Epithelial cell of esophagus (primary cell): Measurements from ENCODE around the gene ZFPM1.

Source experiments
- DNase-seq: peaks from one replicate; pipeline ENCODE4 v3.0.0; 2010; ENCODE audit warnings: low read depth
- H3K4me3 ChIP-seq: 2 replicates; pipeline ENCODE4 v1.5.1; 2011; ENCODE audit warnings: mild to moderate bottlenecking, low read length, control low read depth
- CTCF ChIP-seq: IDR thresholded peaks from 2 replicates; pipeline ENCODE4 v1.5.1; 2011; ENCODE audit warnings: low read depth, mild to moderate bottlenecking, low read length, control low read depth, inconsistent platforms; ENCODE audit not compliant: insufficient read depth; ENCODE audit errors: missing control alignments

ZFPM1 gene

GRCh38 chr16:88578446-88579313 is 125.6 kb downstream of the ZFPM1 start:
- TF ChIP-seq CTCF = no peak
- no peak overlapping the region for H3K4me3 ChIP-seq
- DNase-seq = no peak

GRCh38 chr16:88580371-88580770 is 127.3 kb downstream of the ZFPM1 start:
- TF ChIP-seq CTCF = no peak
- no peak for DNase-seq
- no peak overlapping the region for H3K4me3 ChIP-seq

GRCh38 chr16:88581033-88581432 is 128.0 kb downstream of the ZFPM1 start:
- no peak for TF ChIP-seq CTCF
- H3K4me3 ChIP-seq = no peak overlapping the region
- no peak for DNase-seq

- H3K4me3 ChIP-seq = no peak overlapping the region
- no peak for DNase-seq
- no peak for TF ChIP-seq CTCF
Observed at GRCh38 chr16:88582912-88583575, 130.0 kb downstream of the ZFPM1 start.

- no peak overlapping the region for H3K4me3 ChIP-seq
- TF ChIP-seq CTCF = no peak
- DNase-seq = no peak
Observed at GRCh38 chr16:88584676-88585075, 131.6 kb downstream of the ZFPM1 start.

- no peak for DNase-seq
- no peak overlapping the region for H3K4me3 ChIP-seq
- TF ChIP-seq CTCF = no peak
Observed at GRCh38 chr16:88585269-88585668, 132.2 kb downstream of the ZFPM1 start.
